KMS-11 (cell line): ENCODE results near the gene EYA3.

Experiments used
- H2AFZ ChIP-seq: fragments of 200-600 bp; sonication (generic); 2 replicates; pipeline ENCODE4 v1.6.1; 2016; ENCODE audit warnings: antibody characterized with exemption, mixed run types, low read depth
- H3K27ac ChIP-seq: fragments of 200-600 bp; sonication (generic); 2 replicates; pipeline ENCODE4 v1.6.1; 2016; ENCODE audit warnings: mild to moderate bottlenecking, mixed run types
- H3K27me3 ChIP-seq: fragments of 200-600 bp; sonication (generic); 2 replicates; pipeline ENCODE4 v1.6.1; 2017; ENCODE audit warnings: mild to moderate bottlenecking, low read depth, mixed run types, moderate library complexity; ENCODE audit not compliant: insufficient read depth
- H3K36me3 ChIP-seq: fragments of 200-600 bp; sonication (generic); 2 replicates; pipeline ENCODE4 v1.6.1; 2017; ENCODE audit warnings: mild to moderate bottlenecking, mixed run types; ENCODE audit not compliant: insufficient read depth
- H3K4me1 ChIP-seq: fragments of 200-600 bp; sonication (generic); 2 replicates; pipeline ENCODE4 v1.6.1; 2016; ENCODE audit warnings: mild to moderate bottlenecking, low read depth, mixed run types; ENCODE audit not compliant: poor library complexity, severe bottlenecking
- H3K4me2 ChIP-seq: fragments of 200-600 bp; sonication (generic); 2 replicates; pipeline ENCODE4 v1.7.0; 2016; ENCODE audit warnings: mild to moderate bottlenecking, mixed run types
- H3K4me3 ChIP-seq: fragments of 200-600 bp; sonication (generic); IDR thresholded peaks from 2 replicates; pipeline ENCODE4 v1.6.1; 2017; ENCODE audit warnings: low read depth, low read length, mixed read lengths; ENCODE audit not compliant: insufficient read depth
- H3K79me2 ChIP-seq: fragments of 200-600 bp; sonication (generic); 2 replicates; pipeline ENCODE4 v1.6.1; 2016; ENCODE audit warnings: low read depth, mixed run types; ENCODE audit not compliant: insufficient read depth
- H3K9ac ChIP-seq: fragments of 200-600 bp; sonication (generic); 2 replicates; pipeline ENCODE4 v1.6.1; 2016; ENCODE audit warnings: mild to moderate bottlenecking, mixed run types
- H4K20me1 ChIP-seq: fragments of 200-600 bp; sonication (generic); 2 replicates; pipeline ENCODE4 v1.6.1; 2016; ENCODE audit warnings: mild to moderate bottlenecking, mixed run types; ENCODE audit not compliant: insufficient read depth
- CTCF ChIP-seq: fragments of 200-600 bp; sonication (generic); conservative IDR thresholded peaks from 2 replicates; pipeline ENCODE4 v1.6.1; 2017; ENCODE audit warnings: low read depth, mild to moderate bottlenecking, antibody characterized with exemption, low read length, moderate library complexity, mixed read lengths

The EYA3 gene

GRCh38 chr1:27938488-27938887, 149.9 kb downstream of the EYA3 start:
- peak overlapping the region; percentile 88 for H3K4me2 ChIP-seq
- peak overlapping the region; percentile 36 for H2AFZ ChIP-seq
- peaks cover 21% of the 10 kb centered on the region for H3K4me1 ChIP-seq
- no peaks in the 10 kb centered on the region for H3K27me3 ChIP-seq
- H3K27ac ChIP-seq = 0 out of 2 replicates have a peak overlapping the region, but pooled peaks have one; percentile 30
- no peaks in the 10 kb centered on the region for H3K36me3 ChIP-seq
- no peaks in the 10 kb centered on the region for H4K20me1 ChIP-seq
- no peak overlapping the region for H3K9ac ChIP-seq
- no peak for TF ChIP-seq CTCF
- H3K79me2 ChIP-seq = no peaks in the 10 kb centered on the region
- H3K4me3 ChIP-seq = no peak overlapping the region

- Histone ChIP-seq H3K79me2 (no peaks in the 10 kb centered on the region), H3K4me1 (peaks cover 21% of the 10 kb centered on the region), H3K4me2 (peak overlapping the region; percentile 88; the same call in 1 of the 2 replicates), H3K27ac (no peak overlapping the region), H3K4me3 (no peak overlapping the region), H4K20me1 (no peaks in the 10 kb centered on the region), H3K27me3 (no peaks in the 10 kb centered on the region), H3K9ac (no peak overlapping the region), H3K36me3 (no peaks in the 10 kb centered on the region), H2AFZ (no peak overlapping the region)
- no peak for TF ChIP-seq CTCF
These were observed 150.9 kb downstream of the EYA3 start for GRCh38 chr1:27937524-27937836.

- Histone ChIP-seq H3K9ac (no peak overlapping the region), H3K27ac (no peak overlapping the region), H3K27me3 (no peaks in the 10 kb centered on the region), H3K36me3 (no peaks in the 10 kb centered on the region), H4K20me1 (no peaks in the 10 kb centered on the region), H3K4me2 (no peak overlapping the region), H2AFZ (no peak overlapping the region), H3K4me3 (no peak overlapping the region), H3K79me2 (no peaks in the 10 kb centered on the region), H3K4me1 (peaks cover 21% of the 10 kb centered on the region)
- TF ChIP-seq CTCF = no peak
These were observed 152.0 kb downstream of the EYA3 start for GRCh38 chr1:27936370-27936769.

- Histone ChIP-seq H3K4me3 (no peak overlapping the region), H3K9ac (no peak overlapping the region), H4K20me1 (no peaks in the 10 kb centered on the region), H2AFZ (no peak overlapping the region), H3K4me1 (peaks cover 21% of the 10 kb centered on the region), H3K27me3 (no peaks in the 10 kb centered on the region), H3K4me2 (no peak overlapping the region), H3K27ac (no peak overlapping the region), H3K79me2 (no peaks in the 10 kb centered on the region), H3K36me3 (no peaks in the 10 kb centered on the region)
- TF ChIP-seq CTCF = no peak
These were observed 152.7 kb downstream of the EYA3 start for GRCh38 chr1:27935721-27936120.
